Measurements from ENCODE around the gene BAD. TPM values are rescaled to one million over a fixed set of nuclear protein-coding genes. Genes with fewer than 3 reads are reported as not detected.

Gene BAD
- total RNA-seq, 1 experiment from 2014 or later = 34.7 TPM

GRCh38 chr11:64250415-64251015 is 34.0 kb downstream of the BAD start:
- ATAC-seq (no peak), DNase-seq (ENCODE audit: low spot score) (no peak)
- no peaks in the 10 kb centered on the region for H3K27me3 Mint-ChIP-seq (ENCODE audit: low read depth)
- ChIA-PET POLR2A (interaction anchor here (0.9 to 3.7 kb wide), 7 partner anchors 9 to 98 kb away, joined by 3 to 25 read pairs (median 4); partner anchors contain the start of genes FKBP2, NUDT22, PRDX5 and STIP1), CTCF (interaction anchor here (0.5 to 5.3 kb wide), 30 partner anchors 8 to 599 kb away, joined by 3 to 75 read pairs (median 9); partner anchors contain the start of genes CATSPERZ, CCDC88B, DNAJC4 and ESRRA)
- H3K27ac Mint-ChIP-seq = peak overlapping the region; percentile 97
- peaks cover 42% of the 10 kb centered on the region for H3K4me1 Mint-ChIP-seq
- H3K9me3 Mint-ChIP-seq = no peaks in the 10 kb centered on the region
- TF ChIP-seq CREB1 (CRISPR knock-in tag; IDR thresholded peaks at IDR 0.05) = no peak
- TF ChIP-seq TP53 (CRISPR knock-in tag; IDR thresholded peaks at IDR 0.05) = 0 out of 2 replicates have a peak, but pooled peaks have one; percentile 15
- 0 out of 2 replicates have a peak, but pooled peaks have one; percentile 8 for TF ChIP-seq FOXP1 (CRISPR knock-in tag; IDR thresholded peaks at IDR 0.05; ENCODE audit: borderline replicate concordance)
- TF ChIP-seq STAT6 (CRISPR knock-in tag; conservative IDR thresholded peaks at IDR 0.05; ENCODE audit: low read depth) = no peak
- 0 out of 2 replicates have a peak, but pooled peaks have one; percentile 5 for TF ChIP-seq HMGXB4 (CRISPR knock-in tag; IDR thresholded peaks at IDR 0.05)
- TF ChIP-seq CTCF (IDR thresholded peaks at IDR 0.05) = no peak
- TF ChIP-seq ZNF423 (CRISPR knock-in tag; IDR thresholded peaks at IDR 0.05) = peak; percentile 68; the same call in 1 of the 2 replicates
- no peak for TF ChIP-seq MLX (CRISPR knock-in tag; IDR thresholded peaks at IDR 0.05)
- TF ChIP-seq ZNF425 (CRISPR knock-in tag; conservative IDR thresholded peaks at IDR 0.05) = no peak
- no peaks in the 10 kb centered on the region for H3K36me3 Mint-ChIP-seq
- peak overlapping the region; percentile 88 for H3K4me3 Mint-ChIP-seq

- H3K36me3 Mint-ChIP-seq = no peaks in the 10 kb centered on the region
- no peaks in the 10 kb centered on the region for H3K27me3 Mint-ChIP-seq (ENCODE audit: low read depth)
- peak overlapping the region; percentile 97 for H3K27ac Mint-ChIP-seq
- ChIA-PET POLR2A (interaction anchor here (0.9 to 3.7 kb wide), 7 partner anchors 9 to 97 kb away, joined by 3 to 25 read pairs (median 4); partner anchors contain the start of genes FKBP2, NUDT22, PRDX5 and STIP1), CTCF (interaction anchor here (0.6 to 5.3 kb wide), 23 partner anchors 7 to 599 kb away, joined by 3 to 75 read pairs (median 13); partner anchors contain the start of genes CATSPERZ, CCDC88B, DNAJC4 and ESRRA)
- peak; percentile 9 for ATAC-seq
- H3K9me3 Mint-ChIP-seq = no peaks in the 10 kb centered on the region
- no peak for DNase-seq (ENCODE audit: low spot score)
- H3K4me3 Mint-ChIP-seq = peak overlapping the region; percentile 88
- peaks cover 42% of the 10 kb centered on the region for H3K4me1 Mint-ChIP-seq
- TF ChIP-seq PRDM15 (CRISPR knock-in tag; IDR thresholded peaks at IDR 0.05) (no peak; the same call in 1 of the 2 replicates), SP1 (CRISPR knock-in tag; conservative IDR thresholded peaks at IDR 0.05) (peak; percentile 43; the same call in 1 of the 2 replicates), NR3C1 (CRISPR knock-in tag; conservative IDR thresholded peaks at IDR 0.05; ENCODE audit: low read depth) (no peak), GTF2I (CRISPR knock-in tag; conservative IDR thresholded peaks at IDR 0.05) (0 out of 2 replicates have a peak, but pooled peaks have one; percentile 20)
Measured at GRCh38 chr11:64249563-64250414, 34.7 kb downstream of the BAD start.
